Measurements from ENCODE around the gene TGFBI. TPM values are rescaled to one million over a fixed set of nuclear protein-coding genes. Genes with fewer than 3 reads are reported as not detected.

The TGFBI gene
- total RNA-seq, 1 experiment from 2014 or later, result 115 TPM

DNA sequence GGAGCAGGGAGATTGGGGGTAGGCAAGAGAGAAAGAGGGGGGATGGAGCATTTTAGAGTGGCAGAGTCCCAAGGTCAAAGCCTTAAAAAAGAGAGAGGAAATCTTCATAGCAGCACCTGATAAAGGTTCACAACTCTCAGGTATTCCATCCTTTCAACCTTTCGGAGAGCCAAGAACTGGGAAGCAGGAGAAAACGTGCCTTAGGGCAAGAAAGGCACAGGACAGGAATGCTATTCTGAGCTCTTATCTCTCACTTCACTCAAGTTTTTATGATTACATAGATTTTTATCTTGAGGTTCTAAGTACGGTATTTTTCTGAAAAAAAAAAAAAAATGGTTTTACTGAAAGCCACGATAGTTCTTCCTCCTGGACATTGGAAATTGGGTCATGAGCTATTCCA lies 69.4 kb downstream of the TGFBI start:
- Histone ChIP-seq H3K27me3 (replicated peaks; ENCODE audit: insufficient read depth, low read depth, low read length, poor library complexity) (peaks cover 10% of the 10 kb centered on the region), H3K27ac (ENCODE audit: low read depth, low read length, poor library complexity, severe bottlenecking) (no peak overlapping the region), H3K4me3 (ENCODE audit: low read depth, low read length, poor library complexity, severe bottlenecking) (no peak overlapping the region), H3K36me3 (ENCODE audit: insufficient read depth, low read length, poor library complexity, severe bottlenecking) (no peaks in the 10 kb centered on the region), H3K9me3 (ENCODE audit: low read depth, low read length, poor library complexity, severe bottlenecking) (no peaks in the 10 kb centered on the region), H3K4me1 (ENCODE audit: insufficient read depth, low read length, poor library complexity, severe bottlenecking) (peaks cover 8% of the 10 kb centered on the region)
- no TSS peak for BruUV-seq (replicated peaks)
- ChIA-PET POLR2A (ENCODE audit: low non-redundant PET) (no interaction called here), CTCF (no interaction called here)
- DNase-seq (ENCODE audit: low spot score), result no peak
- no peak for TF ChIP-seq EZH2 (IDR thresholded peaks at IDR 0.05; ENCODE audit: borderline replicate concordance, low read depth, low read length, poor library complexity, severe bottlenecking)
- TF ChIP-seq, protein P1, sequence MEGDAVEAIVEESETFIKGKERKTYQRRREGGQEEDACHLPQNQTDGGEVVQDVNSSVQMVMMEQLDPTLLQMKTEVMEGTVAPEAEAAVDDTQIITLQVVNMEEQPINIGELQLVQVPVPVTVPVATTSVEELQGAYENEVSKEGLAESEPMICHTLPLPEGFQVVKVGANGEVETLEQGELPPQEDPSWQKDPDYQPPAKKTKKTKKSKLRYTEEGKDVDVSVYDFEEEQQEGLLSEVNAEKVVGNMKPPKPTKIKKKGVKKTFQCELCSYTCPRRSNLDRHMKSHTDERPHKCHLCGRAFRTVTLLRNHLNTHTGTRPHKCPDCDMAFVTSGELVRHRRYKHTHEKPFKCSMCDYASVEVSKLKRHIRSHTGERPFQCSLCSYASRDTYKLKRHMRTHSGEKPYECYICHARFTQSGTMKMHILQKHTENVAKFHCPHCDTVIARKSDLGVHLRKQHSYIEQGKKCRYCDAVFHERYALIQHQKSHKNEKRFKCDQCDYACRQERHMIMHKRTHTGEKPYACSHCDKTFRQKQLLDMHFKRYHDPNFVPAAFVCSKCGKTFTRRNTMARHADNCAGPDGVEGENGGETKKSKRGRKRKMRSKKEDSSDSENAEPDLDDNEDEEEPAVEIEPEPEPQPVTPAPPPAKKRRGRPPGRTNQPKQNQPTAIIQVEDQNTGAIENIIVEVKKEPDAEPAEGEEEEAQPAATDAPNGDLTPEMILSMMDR (conservative IDR thresholded peaks at IDR 0.05; ENCODE audit: low read depth, low read length), result no peak
- intact Hi-C loops (cut with micrococcal nuclease; ENCODE audit: unreplicated experiment), result no loop called here

DNA sequence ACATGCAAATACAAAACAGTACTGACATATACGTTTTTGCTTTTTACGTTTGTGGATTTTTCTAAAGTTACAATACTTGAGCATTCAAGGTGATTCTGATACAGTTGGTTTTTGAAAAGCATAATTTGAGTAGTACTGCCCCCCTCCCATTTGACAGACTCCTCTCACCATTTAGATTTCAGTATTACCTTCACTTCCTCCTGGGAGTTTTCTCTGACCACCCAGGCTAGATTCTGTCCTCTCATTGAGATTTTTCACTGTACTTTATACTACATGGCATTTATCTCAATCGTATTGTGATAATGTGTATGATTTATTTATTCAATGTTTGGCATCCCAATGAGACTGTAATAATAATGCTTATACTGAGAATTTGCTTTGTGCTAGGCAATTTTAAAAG lies 71.1 kb downstream of the TGFBI start:
- Histone ChIP-seq H3K4me3 (ENCODE audit: low read depth, low read length, poor library complexity, severe bottlenecking) (no peak overlapping the region), H3K36me3 (ENCODE audit: insufficient read depth, low read length, poor library complexity, severe bottlenecking) (no peaks in the 10 kb centered on the region), H3K27ac (ENCODE audit: low read depth, low read length, poor library complexity, severe bottlenecking) (no peak overlapping the region), H3K27me3 (replicated peaks; ENCODE audit: insufficient read depth, low read depth, low read length, poor library complexity) (peaks cover 10% of the 10 kb centered on the region), H3K4me1 (ENCODE audit: insufficient read depth, low read length, poor library complexity, severe bottlenecking) (no peaks in the 10 kb centered on the region), H3K9me3 (ENCODE audit: low read depth, low read length, poor library complexity, severe bottlenecking) (no peaks in the 10 kb centered on the region)
- POLR2A ChIA-PET (ENCODE audit: low non-redundant PET), result interaction anchor here (0.6 kb wide), 1 partner anchor 46 kb away, joined by 3 read pairs; no protein-coding TSS in a partner anchor
- no TSS peak for BruUV-seq (replicated peaks)
- TF ChIP-seq EZH2 (IDR thresholded peaks at IDR 0.05; ENCODE audit: borderline replicate concordance, low read depth, low read length, poor library complexity, severe bottlenecking), result no peak
- TF ChIP-seq, protein P1 (conservative IDR thresholded peaks at IDR 0.05; ENCODE audit: low read depth, low read length), result no peak
- DNase-seq (ENCODE audit: low spot score), result no peak
- CTCF ChIA-PET, result no interaction called here
- intact Hi-C loops (cut with micrococcal nuclease; ENCODE audit: unreplicated experiment), result no loop called here

DNA sequence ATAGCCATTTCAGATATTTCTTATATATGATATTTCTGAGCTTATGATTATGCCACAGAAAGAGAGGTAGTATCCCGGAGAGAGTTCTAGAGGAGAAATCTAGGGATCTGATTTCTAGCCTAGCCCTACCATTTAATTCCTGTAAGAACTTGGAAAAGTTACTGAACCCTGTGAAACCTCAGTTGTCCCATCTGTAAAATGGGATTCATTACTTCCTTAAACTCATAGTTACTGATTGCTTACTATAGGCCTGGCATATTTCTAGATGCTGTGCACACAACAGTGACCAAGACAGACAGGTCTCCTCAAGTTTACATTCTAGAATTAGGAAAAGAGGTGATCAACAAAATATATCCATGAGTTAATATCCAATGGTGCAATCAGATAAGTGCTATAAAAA lies 73.1 kb downstream of the TGFBI start:
- DNase-seq (ENCODE audit: low spot score), result no peak
- H3K27ac ChIP-seq (ENCODE audit: low read depth, low read length, poor library complexity, severe bottlenecking), result no peak overlapping the region
- ChIA-PET CTCF (no interaction called here), POLR2A (ENCODE audit: low non-redundant PET) (no interaction called here)
- H3K36me3 ChIP-seq (ENCODE audit: insufficient read depth, low read length, poor library complexity, severe bottlenecking), result no peaks in the 10 kb centered on the region
- no peaks in the 10 kb centered on the region for H3K9me3 ChIP-seq (ENCODE audit: low read depth, low read length, poor library complexity, severe bottlenecking)
- no TSS peak for BruUV-seq (replicated peaks)
- H3K4me3 ChIP-seq (ENCODE audit: low read depth, low read length, poor library complexity, severe bottlenecking), result no peak overlapping the region
- no peaks in the 10 kb centered on the region for H3K4me1 ChIP-seq (ENCODE audit: insufficient read depth, low read length, poor library complexity, severe bottlenecking)
- H3K27me3 ChIP-seq (replicated peaks; ENCODE audit: insufficient read depth, low read depth, low read length, poor library complexity), result peaks cover 10% of the 10 kb centered on the region
- intact Hi-C loops (cut with micrococcal nuclease; ENCODE audit: unreplicated experiment), result no loop called here
- TF ChIP-seq, protein P1 (conservative IDR thresholded peaks at IDR 0.05; ENCODE audit: low read depth, low read length), result no peak
- no peak for TF ChIP-seq EZH2 (IDR thresholded peaks at IDR 0.05; ENCODE audit: borderline replicate concordance, low read depth, low read length, poor library complexity, severe bottlenecking)
